IMR-90 (cell line): ENCODE results near the gene BCL2L2. TPM values are rescaled to one million over a fixed set of nuclear protein-coding genes. Genes with fewer than 3 reads are reported as not detected.

Experiments used
- ATAC-seq: fragments of 200-7000 bp; cut with Tn5 transposase; 2 replicates; pipeline ENCODE4 v1.9.1; 2020; ENCODE audit warnings: low read depth, mild to moderate bottlenecking, moderate library complexity
- BruUV-seq: library from RNA; stranded (reverse); fragments of 400-500 nt; replicated peaks from 2 replicates; lab custom pipeline; 2021; lab: Mats Ljungman, UMichigan
- CTCF ChIA-PET: fragments of 300-600 bp; formaldehyde crosslinking; extraction: SDS; loops from one replicate; lab custom pipeline; 2021; ENCODE audit warnings: antibody characterized with exemption; lab: Yijun Ruan, JAX
- POLR2A ChIA-PET: fragments of 300-600 bp; sonication (Branson Sonifier 250); formaldehyde crosslinking; loops from one replicate; lab custom pipeline; 2022; ENCODE audit warnings: antibody characterized with exemption; ENCODE audit not compliant: unreplicated experiment; lab: Charles Lee
- DNase-seq: peaks from one replicate; pipeline ENCODE4 v3.0.0; 2013
- H2AFZ ChIP-seq: replicated peaks from 2 replicates; pipeline ENCODE3; 2013; ENCODE audit warnings: low read length, mild to moderate bottlenecking; ENCODE audit not compliant: poor library complexity
- H2AK5ac ChIP-seq: 2 replicates; pipeline ENCODE4 v1.6.1; 2013; ENCODE audit warnings: low read depth, low read length, inconsistent platforms
- H2AK9ac ChIP-seq: replicated peaks from 2 replicates; pipeline ENCODE3; 2013; ENCODE audit warnings: mild to moderate bottlenecking, low read depth, low read length, moderate library complexity; ENCODE audit not compliant: poor library complexity
- H2BK120ac ChIP-seq: 2 replicates; pipeline ENCODE4 v1.6.1; 2013; ENCODE audit warnings: low read depth, low read length, inconsistent platforms
- H2BK15ac ChIP-seq: 3 replicates; pipeline ENCODE4 v1.6.1; 2013; ENCODE audit warnings: low read depth, low read length, inconsistent platforms
- H2BK20ac ChIP-seq: 2 replicates; pipeline ENCODE4 v1.6.1; 2013; ENCODE audit warnings: low read depth, mild to moderate bottlenecking, inconsistent platforms, low read length, moderate library complexity
- H2BK5ac ChIP-seq: 2 replicates; pipeline ENCODE4 v1.6.1; 2013; ENCODE audit warnings: mild to moderate bottlenecking, low read depth, low read length, inconsistent platforms; ENCODE audit not compliant: poor library complexity, severe bottlenecking
- H3K14ac ChIP-seq: replicated peaks from 2 replicates; pipeline ENCODE4 v1.6.1; 2013; ENCODE audit warnings: low read depth, low read length, inconsistent platforms
- H3K18ac ChIP-seq: 2 replicates; pipeline ENCODE4 v1.6.1; 2013; ENCODE audit warnings: low read depth, low read length, control low read depth
- H3K23ac ChIP-seq: 2 replicates; pipeline ENCODE4 v1.6.1; 2013; ENCODE audit warnings: low read depth, low read length, inconsistent platforms
- H3K27ac ChIP-seq: 2 replicates; pipeline ENCODE4 v1.5.1; 2013; ENCODE audit warnings: mild to moderate bottlenecking, control low read depth, low read length; ENCODE audit not compliant: insufficient read depth
- H3K27me3 ChIP-seq: 2 replicates; pipeline ENCODE4 v1.6.1; 2013; ENCODE audit warnings: low read length; ENCODE audit not compliant: control insufficient read depth, insufficient read depth
- H3K36me3 ChIP-seq: 2 replicates; pipeline ENCODE4 v1.6.1; 2013; ENCODE audit warnings: low read length, mixed read lengths; ENCODE audit not compliant: control insufficient read depth, insufficient read depth
- H3K4ac ChIP-seq: 2 replicates; pipeline ENCODE4 v1.6.1; 2013; ENCODE audit warnings: low read depth, low read length, inconsistent platforms
- H3K4me1 ChIP-seq: 2 replicates; pipeline ENCODE4 v1.6.1; 2013; ENCODE audit warnings: low read length, mixed read lengths; ENCODE audit not compliant: control insufficient read depth, insufficient read depth
- H3K4me2 ChIP-seq: 2 replicates; pipeline ENCODE4 v1.6.1; 2013; ENCODE audit warnings: low read depth, mild to moderate bottlenecking, control low read depth, low read length, moderate library complexity
- H3K4me3 ChIP-seq: 2 replicates; pipeline ENCODE4 v1.5.1; 2013; ENCODE audit warnings: low read depth, mild to moderate bottlenecking, control low read depth, low read length, moderate library complexity; ENCODE audit not compliant: insufficient read depth
- H3K56ac ChIP-seq: 2 replicates; pipeline ENCODE4 v1.6.1; 2013; ENCODE audit warnings: low read length, inconsistent platforms; ENCODE audit not compliant: insufficient read depth; ENCODE audit errors: extremely low read depth
- H3K79me1 ChIP-seq, 2 experiments: 2 replicates each; pipeline ENCODE4 v1.6.1; 2013; ENCODE audit warnings: low read length in 2 of 2, inconsistent platforms in 1 of 2, low read depth in 1 of 2
- H3K9ac ChIP-seq: 2 replicates; pipeline ENCODE4 v1.6.1; 2013; ENCODE audit warnings: low read depth, low read length, control low read depth
- H3K9me1 ChIP-seq: 2 replicates; pipeline ENCODE4 v1.6.1; 2013; ENCODE audit warnings: low read length, inconsistent platforms; ENCODE audit not compliant: insufficient read depth
- H3K9me3 ChIP-seq: 2 replicates; pipeline ENCODE4 v1.6.1; 2013; ENCODE audit warnings: low read length; ENCODE audit not compliant: control insufficient read depth, insufficient read depth
- H4K20me1 ChIP-seq: 2 replicates; pipeline ENCODE4 v1.6.1; 2013; ENCODE audit warnings: low read length, inconsistent platforms; ENCODE audit not compliant: insufficient read depth
- H4K5ac ChIP-seq: 2 replicates; pipeline ENCODE4 v1.6.1; 2013; ENCODE audit warnings: mild to moderate bottlenecking, low read depth, low read length, control low read depth
- H4K8ac ChIP-seq, 2 experiments: 2 replicates each; pipeline ENCODE4 v1.6.1; 2013; ENCODE audit warnings: low read depth in 2 of 2, low read length in 2 of 2, control low read depth in 1 of 2, inconsistent platforms in 1 of 2
- H4K91ac ChIP-seq: 2 replicates; pipeline ENCODE4 v1.6.1; 2013; ENCODE audit warnings: low read depth, low read length, inconsistent platforms; ENCODE audit not compliant: insufficient read depth
- MAFK ChIP-seq: IDR thresholded peaks from 2 replicates; pipeline ENCODE4 v1.6.1; 2012; ENCODE audit warnings: low read depth, low read length, improper control_type of control experiment
- RFX5 ChIP-seq: IDR thresholded peaks from 2 replicates; pipeline ENCODE4 v1.8.0; 2012; ENCODE audit warnings: low read depth, mild to moderate bottlenecking, low read length, moderate library complexity
- WGBS, 2 experiments: methylation state at CpG; one replicate each; pipeline versions ENCODE4 v1.1.5 to v1.1.7; 2013; ENCODE audit warnings: missing lambda C conversion rate in 2 of 2; ENCODE audit not compliant: insufficient read length in 1 of 2; ENCODE audit errors: extremely low coverage in 2 of 2; 5-methylcytosine and 5-hydroxymethylcytosine counted together
- dilution Hi-C: fragments of 300-500 bp; cut with HindIII; formaldehyde crosslinking; loops from one replicate; pipeline ENCODE4 v1.14.3; 2018; ENCODE audit warnings: low sequenced_read_pairs; ENCODE audit not compliant: unreplicated experiment
- in situ Hi-C: fragments of 300-500 bp; cut with MboI; formaldehyde crosslinking; loops from 3 replicates; pipeline ENCODE4 v1.14.3; 2019; ENCODE audit warnings: low sequenced_read_pairs, inconsistent platforms, mixed read lengths
- intact Hi-C: fragments of 100-400 bp; cut with micrococcal nuclease; formaldehyde crosslinking; loops from 2 replicates; pipeline ENCODE4 v1.10.0; 2022
- polyA plus RNA-seq, 3 experiments: library from polyadenylated mRNA; depleted of rRNA; stranded (reverse); fragments of >200 nt; gene quantifications; 2 replicates each; pipeline ENCODE4 v1.2.3, GENCODE V29; 2012; ENCODE audit warnings: low replicate concordance in 1 of 3
- total RNA-seq: library from RNA; depleted of rRNA; stranded (reverse); fragments of >200 nt; gene quantifications from 2 replicates; pipeline ENCODE4 v1.2.3, GENCODE V29; 2012

BCL2L2 gene
- total and polyA plus RNA-seq, 2 of the 4 experiments (the other 2 are of a cell fraction), result 14.5 to 40.9 TPM

DNA sequence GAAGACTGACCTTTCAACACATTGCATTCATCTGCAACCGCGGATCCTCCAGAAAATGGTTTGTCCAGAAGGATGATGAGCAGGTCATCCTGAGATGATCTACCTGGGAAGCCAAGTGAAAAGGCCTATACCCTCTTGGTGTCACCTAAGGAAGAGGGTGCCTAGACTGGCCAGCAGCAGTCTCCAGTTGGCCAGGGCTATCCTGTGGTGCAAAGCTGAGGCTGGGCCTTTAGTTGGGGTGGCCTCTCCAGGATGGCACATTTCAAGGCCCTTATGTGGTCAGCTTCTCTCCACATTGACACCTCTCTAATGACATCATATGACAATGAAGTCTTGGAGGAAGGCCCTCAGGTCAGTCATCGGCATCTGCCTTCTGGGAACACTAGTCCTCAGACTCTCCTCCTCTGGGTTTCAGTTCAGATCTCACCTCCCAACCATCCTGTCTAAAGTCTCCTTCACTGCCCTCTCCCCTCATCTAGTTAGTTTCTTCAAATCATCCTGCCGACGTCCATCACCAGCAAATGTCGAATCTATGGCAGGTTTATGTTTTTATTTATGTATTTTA lies 49.3 kb downstream of the BCL2L2 start:
- CTCF ChIA-PET, result no interaction called here

More for the DNA sequence above, 49.3 kb downstream of the BCL2L2 start:
- no peak overlapping the region for H3K4me2 ChIP-seq
- DNase-seq (no peak), ATAC-seq (no peak)
- H3K4me1 ChIP-seq, result peaks cover 3% of the 10 kb centered on the region; the same call in 1 of the 2 replicates
- BruUV-seq, result no TSS peak
- no peak overlapping the region for H3K9ac ChIP-seq
- dilution Hi-C loops (no loop called here), in situ Hi-C loops (no loop called here), intact Hi-C loops (no loop called here)
- no peak overlapping the region for H2BK20ac ChIP-seq
- H2AK5ac ChIP-seq, result no peak overlapping the region
- no peak overlapping the region for H2BK120ac ChIP-seq
- peaks cover 6% of the 10 kb centered on the region; the same call in 1 of the 2 replicates for H3K9me1 ChIP-seq
- H3K56ac ChIP-seq, result no peak overlapping the region
- no peaks in the 10 kb centered on the region for H3K9me3 ChIP-seq
- H3K36me3 ChIP-seq, result peaks cover 36% of the 10 kb centered on the region
- H3K14ac ChIP-seq, result no peak overlapping the region
- H2AFZ ChIP-seq, result no peak overlapping the region
- no peaks in the 10 kb centered on the region; the same call in 1 of the 2 replicates for H4K20me1 ChIP-seq
- no peak overlapping the region for H3K4me3 ChIP-seq
- H4K8ac ChIP-seq, result no peak overlapping the region
- H3K18ac ChIP-seq, result no peak overlapping the region
- POLR2A ChIA-PET, result no interaction called here
- H2AK9ac ChIP-seq, result no peak overlapping the region
- H3K23ac ChIP-seq, result no peak overlapping the region
- no peak overlapping the region for H3K4ac ChIP-seq
- H2BK5ac ChIP-seq, result no peak overlapping the region
- peaks cover 4 to 9% of the 10 kb centered on the region in 2 experiments; a peak in 3 of 4 replicates for H3K79me1 ChIP-seq
- no peak overlapping the region for H4K5ac ChIP-seq
- no peak for TF ChIP-seq RFX5
- no peak for TF ChIP-seq MAFK
- H4K91ac ChIP-seq, result no peak overlapping the region
- no peak overlapping the region for H3K27ac ChIP-seq
- no peaks in the 10 kb centered on the region for H3K27me3 ChIP-seq
- no peak overlapping the region for H2BK15ac ChIP-seq
- 87% methylated on average over 3 of the region's 6 CpGs; no CpG with 5 or more reads in 1 of the 2 experiments for WGBS, 2 experiments
